Neural cell (in vitro differentiated cells): Measurements from ENCODE around the gene RCOR3.

Source experiments
- EZH2 ChIP-seq: fragments of 200-600, 300-800 bp; shearing (Covaris generic), sonication (generic); IDR thresholded peaks from 2 replicates; pipeline ENCODE4 v1.6.1; 2014; ENCODE audit warnings: antibody characterized with exemption, low read length, borderline replicate concordance, mild to moderate bottlenecking; ENCODE audit not compliant: insufficient read depth, poor library complexity, severe bottlenecking
- MXI1 ChIP-seq: fragments of 450-650 bp; conservative IDR thresholded peaks from 2 replicates; pipeline ENCODE4 v1.6.1; 2014; ENCODE audit warnings: antibody characterized with exemption, mild to moderate bottlenecking; ENCODE audit not compliant: poor library complexity, severe bottlenecking
- POLR2AphosphoS5 ChIP-seq: IDR thresholded peaks from 2 replicates; pipeline ENCODE4 v1.6.1; 2012
- SMC3 ChIP-seq: fragments of 450-650 bp; conservative IDR thresholded peaks from 2 replicates; pipeline ENCODE4 v1.6.1; 2014; ENCODE audit warnings: antibody characterized with exemption, mild to moderate bottlenecking, moderate library complexity; ENCODE audit not compliant: poor library complexity
- TAF1 ChIP-seq: IDR thresholded peaks from 2 replicates; pipeline ENCODE4 v1.6.1; 2012; ENCODE audit warnings: low read depth
- TF ChIP-seq, protein P1 (sequence below): fragments of 450-650 bp; IDR thresholded peaks from 2 replicates; pipeline ENCODE4 v1.5.1; 2014; ENCODE audit warnings: antibody characterized with exemption, mild to moderate bottlenecking, moderate library complexity; ENCODE audit not compliant: poor library complexity, severe bottlenecking
- TF ChIP-seq, protein P2 (sequence below): IDR thresholded peaks from 2 replicates; pipeline ENCODE4 v1.6.1; 2012; ENCODE audit warnings: borderline replicate concordance

DNA sequence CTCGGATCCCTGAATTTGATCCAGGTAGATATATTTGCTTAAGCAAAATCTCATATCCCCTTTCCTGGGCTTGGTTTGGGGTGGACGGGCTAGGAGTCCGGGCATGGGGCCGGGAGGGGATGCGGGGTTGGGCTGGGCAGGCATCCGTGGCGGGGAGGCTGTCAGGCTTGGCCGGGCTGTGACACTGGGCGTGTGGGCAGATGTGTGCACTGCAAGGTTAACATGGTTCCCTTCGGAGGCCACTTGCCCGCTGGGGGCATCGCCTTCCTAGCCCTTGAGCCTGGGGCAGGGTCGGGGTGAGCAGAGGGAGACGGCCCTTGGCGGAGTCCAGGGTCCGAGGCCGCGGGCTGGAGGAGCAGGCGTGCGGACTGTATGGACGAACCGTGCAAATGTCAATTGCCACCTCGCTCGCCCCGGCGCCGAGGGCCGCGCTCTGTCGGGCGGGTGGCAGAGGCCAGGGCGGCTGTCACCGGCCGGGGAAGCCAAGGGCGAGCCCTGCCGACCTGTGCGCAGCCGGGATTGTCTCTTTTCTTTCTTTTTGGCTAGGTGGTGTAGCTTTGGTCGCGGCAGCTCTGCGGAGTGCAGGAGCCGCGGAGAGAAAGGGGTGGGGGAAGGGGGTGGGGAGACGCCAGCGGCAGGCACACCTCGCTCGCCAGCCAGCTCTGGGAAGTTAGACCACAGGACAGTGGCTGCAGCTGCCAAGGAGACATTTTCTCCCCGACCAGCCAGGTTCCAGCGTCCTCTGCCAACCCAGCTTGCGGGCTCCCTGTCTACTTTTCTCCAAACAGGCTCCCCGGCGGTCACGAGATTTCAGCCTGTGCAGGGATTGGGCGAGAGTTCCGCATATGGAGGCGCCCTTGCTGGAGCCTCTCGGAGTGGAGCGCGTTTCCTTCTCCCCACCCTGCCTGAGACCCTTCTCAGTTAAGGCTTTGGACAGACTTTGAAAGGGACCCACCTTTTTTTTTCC is 1.3 kb downstream of the RCOR3 start:
- TF ChIP-seq, protein P1, sequence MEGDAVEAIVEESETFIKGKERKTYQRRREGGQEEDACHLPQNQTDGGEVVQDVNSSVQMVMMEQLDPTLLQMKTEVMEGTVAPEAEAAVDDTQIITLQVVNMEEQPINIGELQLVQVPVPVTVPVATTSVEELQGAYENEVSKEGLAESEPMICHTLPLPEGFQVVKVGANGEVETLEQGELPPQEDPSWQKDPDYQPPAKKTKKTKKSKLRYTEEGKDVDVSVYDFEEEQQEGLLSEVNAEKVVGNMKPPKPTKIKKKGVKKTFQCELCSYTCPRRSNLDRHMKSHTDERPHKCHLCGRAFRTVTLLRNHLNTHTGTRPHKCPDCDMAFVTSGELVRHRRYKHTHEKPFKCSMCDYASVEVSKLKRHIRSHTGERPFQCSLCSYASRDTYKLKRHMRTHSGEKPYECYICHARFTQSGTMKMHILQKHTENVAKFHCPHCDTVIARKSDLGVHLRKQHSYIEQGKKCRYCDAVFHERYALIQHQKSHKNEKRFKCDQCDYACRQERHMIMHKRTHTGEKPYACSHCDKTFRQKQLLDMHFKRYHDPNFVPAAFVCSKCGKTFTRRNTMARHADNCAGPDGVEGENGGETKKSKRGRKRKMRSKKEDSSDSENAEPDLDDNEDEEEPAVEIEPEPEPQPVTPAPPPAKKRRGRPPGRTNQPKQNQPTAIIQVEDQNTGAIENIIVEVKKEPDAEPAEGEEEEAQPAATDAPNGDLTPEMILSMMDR: no peak
- TF ChIP-seq EZH2: no peak
- TF ChIP-seq, protein P2, sequence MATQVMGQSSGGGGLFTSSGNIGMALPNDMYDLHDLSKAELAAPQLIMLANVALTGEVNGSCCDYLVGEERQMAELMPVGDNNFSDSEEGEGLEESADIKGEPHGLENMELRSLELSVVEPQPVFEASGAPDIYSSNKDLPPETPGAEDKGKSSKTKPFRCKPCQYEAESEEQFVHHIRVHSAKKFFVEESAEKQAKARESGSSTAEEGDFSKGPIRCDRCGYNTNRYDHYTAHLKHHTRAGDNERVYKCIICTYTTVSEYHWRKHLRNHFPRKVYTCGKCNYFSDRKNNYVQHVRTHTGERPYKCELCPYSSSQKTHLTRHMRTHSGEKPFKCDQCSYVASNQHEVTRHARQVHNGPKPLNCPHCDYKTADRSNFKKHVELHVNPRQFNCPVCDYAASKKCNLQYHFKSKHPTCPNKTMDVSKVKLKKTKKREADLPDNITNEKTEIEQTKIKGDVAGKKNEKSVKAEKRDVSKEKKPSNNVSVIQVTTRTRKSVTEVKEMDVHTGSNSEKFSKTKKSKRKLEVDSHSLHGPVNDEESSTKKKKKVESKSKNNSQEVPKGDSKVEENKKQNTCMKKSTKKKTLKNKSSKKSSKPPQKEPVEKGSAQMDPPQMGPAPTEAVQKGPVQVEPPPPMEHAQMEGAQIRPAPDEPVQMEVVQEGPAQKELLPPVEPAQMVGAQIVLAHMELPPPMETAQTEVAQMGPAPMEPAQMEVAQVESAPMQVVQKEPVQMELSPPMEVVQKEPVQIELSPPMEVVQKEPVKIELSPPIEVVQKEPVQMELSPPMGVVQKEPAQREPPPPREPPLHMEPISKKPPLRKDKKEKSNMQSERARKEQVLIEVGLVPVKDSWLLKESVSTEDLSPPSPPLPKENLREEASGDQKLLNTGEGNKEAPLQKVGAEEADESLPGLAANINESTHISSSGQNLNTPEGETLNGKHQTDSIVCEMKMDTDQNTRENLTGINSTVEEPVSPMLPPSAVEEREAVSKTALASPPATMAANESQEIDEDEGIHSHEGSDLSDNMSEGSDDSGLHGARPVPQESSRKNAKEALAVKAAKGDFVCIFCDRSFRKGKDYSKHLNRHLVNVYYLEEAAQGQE: no peak
- TF ChIP-seq POLR2AphosphoS5: peak; percentile 69
- no peak for TF ChIP-seq SMC3
- peak; percentile 47 for TF ChIP-seq TAF1
- no peak for TF ChIP-seq MXI1
